NCI-H2107 treated with DMSO at 0.1 percent for 48 hours (cell line): ENCODE data around the gene KCNA4.
"Not testable (repeated sequence)": the region's sequence is repeated elsewhere in the genome, so short reads cannot be mapped to it uniquely, and the experiment has no call there.

ENCODE experiments used
- DNase-seq: peaks from one replicate; lab custom pipeline; 2025; ENCODE audit not compliant: unreplicated experiment; lab: John Stamatoyannopoulos, UW

KCNA4 gene

DNA sequence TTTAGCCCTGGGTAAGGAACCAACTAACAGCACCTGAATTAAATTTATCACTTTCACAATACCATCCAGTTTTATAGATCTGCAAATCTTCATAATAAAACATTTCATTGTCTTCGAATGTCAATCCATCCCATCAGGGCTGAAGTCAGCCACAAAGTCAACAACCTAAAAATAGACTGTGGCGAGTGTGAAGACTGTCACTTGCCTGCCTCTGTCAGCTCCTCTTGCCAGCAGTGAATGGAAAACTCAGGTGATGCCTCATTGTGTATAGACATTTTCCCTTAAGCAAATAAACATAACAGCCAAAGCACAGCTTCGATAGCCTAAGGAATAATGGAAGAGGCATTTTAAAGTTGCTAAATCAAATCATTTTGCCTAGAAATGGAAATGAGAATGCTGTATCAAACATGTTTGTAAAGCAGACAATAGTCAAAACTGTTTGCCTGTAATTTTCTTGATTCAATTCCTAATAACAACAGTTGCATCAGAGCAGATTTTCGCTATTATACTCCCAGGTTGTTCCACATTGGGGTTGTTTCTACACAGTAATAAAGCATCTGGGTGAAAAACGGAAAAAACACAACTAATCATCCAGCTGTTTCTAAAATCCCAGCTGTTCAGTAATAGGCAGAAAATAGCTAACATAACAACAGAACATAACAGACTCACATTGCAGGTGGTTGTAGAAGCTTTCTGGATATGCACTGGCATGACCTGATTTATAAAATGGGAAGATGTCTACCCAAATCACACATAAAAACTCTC, 15.7 kb downstream of the KCNA4 start:
- peak; percentile 2 for DNase-seq

DNA sequence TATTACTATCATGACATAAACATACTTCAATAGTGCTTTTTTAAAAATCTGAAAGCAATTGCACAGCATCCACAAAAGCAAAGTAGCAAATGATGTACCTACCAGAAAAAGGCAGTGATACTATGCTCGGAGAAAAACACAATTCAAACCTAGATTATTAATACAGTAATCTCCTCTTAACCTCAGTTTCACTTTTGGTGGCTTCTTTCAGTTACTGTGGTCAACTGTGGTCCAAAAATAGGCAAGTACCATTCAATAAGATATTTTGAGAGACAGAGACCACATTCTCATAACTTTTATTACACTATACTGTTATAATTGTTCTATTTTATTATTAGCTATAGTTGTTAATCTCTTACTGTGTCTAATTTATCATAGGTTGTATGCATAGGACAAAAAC, 20.8 kb downstream of the KCNA4 start:
- DNase-seq: no peak

GRCh38 chr11:29989174-29989970, 27.5 kb downstream of the KCNA4 start:
- no peak for DNase-seq

- no peak for DNase-seq
Observed at GRCh38 chr11:29985248-29985647, 31.6 kb downstream of the KCNA4 start.

DNA sequence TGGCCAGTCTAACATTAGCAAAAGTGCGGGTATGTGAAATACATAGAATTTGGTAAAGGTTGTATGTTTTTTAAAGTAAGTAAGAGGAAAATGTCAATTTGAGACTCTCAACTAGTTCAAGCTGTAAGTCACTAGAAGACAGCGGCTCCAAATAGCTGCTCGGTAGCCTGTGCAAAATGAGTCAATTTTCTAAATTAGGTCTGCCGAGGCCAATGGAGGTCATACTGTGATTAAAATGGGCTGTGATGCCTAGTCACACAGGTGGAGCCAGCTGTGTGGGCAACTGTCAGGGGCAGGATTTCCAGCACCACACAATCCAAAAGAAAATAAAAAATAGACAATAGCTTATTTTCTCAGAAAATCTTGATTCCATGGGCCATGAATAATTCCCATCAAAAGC, 32.3 kb downstream of the KCNA4 start:
- DNase-seq: no peak

DNA sequence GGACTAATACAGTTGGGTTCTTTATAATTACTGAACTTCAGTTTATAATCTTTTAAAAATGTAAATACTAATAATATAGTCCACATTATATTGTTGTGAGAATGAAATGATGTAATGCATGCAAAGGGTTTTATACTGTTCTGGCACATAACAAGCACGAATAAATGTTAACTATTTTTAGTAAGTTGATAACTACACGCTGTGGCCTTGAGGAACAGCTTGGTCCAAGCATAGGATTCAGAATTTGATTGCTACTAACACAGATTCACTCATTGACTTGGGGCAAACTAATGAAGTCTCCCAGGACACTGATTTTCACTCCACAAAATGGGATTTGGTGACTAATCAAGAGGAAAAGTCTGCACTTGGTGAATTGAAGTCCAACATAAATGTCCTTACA, 38.3 kb downstream of the KCNA4 start:
- DNase-seq: no peak

GRCh38 chr11:29975580-29975979, 41.2 kb downstream of the KCNA4 start:
- not testable (repeated sequence) for DNase-seq

DNA sequence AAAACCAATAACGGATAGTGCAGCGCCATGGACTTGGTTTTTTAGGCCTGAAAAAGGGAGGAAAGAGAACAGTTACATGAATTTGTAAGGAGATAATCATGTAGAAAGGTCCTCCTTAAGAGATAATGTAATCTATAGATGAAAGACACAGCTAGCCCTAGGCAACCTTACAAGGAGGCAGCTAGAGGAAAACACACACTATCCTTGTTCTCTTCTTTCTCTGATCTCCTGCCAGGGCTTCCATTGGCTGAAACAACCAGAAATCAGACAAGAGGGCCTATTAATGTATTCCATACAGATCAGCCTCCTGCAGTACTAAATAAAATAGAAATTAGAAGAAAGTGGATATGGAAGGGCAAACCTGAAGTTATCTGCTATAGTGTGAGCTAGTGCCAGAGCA, 53.0 kb downstream of the KCNA4 start:
- DNase-seq: no peak

- no peak for DNase-seq
Observed at GRCh38 chr11:29963036-29963435, 53.8 kb downstream of the KCNA4 start.

- DNase-seq: no peak
Observed at GRCh38 chr11:29962243-29962642, 54.6 kb downstream of the KCNA4 start.
